Stimulated activated CD8-positive, alpha-beta memory T cell treated with anti-CD3 and anti-CD28 coated beads, Interleukin-12 subunit alpha, Interleukin-12 subunit beta, amount 100 ng/mL, for 4 hours (primary cell): ENCODE results near the gene RACGAP1.
"Not testable (repeated sequence)": the region's sequence is repeated elsewhere in the genome, so short reads cannot be mapped to it uniquely, and the experiment has no call there.

Experiments used
- DNase-seq: peaks from one replicate; pipeline ENCODE4 v3.0.0-alpha.2; 2020; ENCODE audit warnings: low read depth

Gene RACGAP1

DNA sequence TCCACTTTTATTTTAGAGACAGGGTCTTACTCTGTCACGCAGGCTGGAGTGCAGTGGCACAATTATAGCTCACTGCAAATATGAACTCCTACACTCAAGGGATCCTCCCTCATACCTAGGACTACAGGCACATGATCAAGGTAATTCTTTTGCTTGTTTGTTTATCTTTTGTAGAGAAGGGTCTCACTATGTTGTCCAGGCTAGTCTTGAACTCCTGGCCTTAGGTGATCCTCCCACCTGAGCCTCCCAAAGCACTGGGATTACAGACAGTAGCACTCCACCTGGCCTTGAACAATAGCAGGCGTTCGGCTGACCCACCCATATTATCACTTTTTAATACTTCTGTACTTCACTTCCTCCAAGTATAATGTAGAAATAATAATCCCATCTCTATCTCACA, 1.4 kb upstream of the RACGAP1 start:
- DNase-seq = no peak

DNA sequence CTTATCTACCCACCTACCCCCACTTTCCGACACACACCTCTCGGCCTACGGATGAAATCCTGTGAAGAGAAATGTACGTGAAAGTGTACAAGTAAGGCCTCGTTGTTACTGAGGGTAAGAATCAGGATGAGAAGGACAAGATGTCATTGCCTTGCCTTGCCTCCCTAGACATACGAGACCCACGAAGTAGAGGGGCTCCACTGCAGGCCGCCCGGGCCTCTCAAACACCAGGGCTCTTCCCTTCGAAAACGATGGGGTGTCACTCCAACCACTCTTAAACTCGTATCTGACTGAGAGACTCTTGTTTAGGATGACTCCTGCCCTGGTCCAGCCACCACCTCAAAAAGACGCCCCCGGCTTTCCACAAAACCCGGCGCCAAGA, 498 bp downstream of the RACGAP1 start:
- no peak for DNase-seq

DNA sequence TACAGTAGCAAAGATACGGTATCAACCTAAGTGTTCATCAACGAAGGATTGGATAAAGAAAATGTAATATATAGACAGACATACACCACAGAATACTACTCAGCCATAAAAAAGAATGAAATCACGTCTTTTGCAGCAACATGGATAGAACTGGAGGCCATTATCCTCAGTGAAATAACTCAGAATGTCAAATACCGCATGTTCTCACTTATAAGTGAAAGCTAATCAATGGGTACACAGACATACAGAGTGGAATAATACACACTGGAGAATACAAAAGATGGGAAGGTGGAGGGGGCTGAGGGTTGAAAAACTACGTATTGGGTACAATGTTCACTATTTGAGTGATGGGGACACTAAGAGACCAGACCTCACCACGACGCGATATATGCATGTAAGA, 1.1 kb downstream of the RACGAP1 start:
- DNase-seq = no peak

DNA sequence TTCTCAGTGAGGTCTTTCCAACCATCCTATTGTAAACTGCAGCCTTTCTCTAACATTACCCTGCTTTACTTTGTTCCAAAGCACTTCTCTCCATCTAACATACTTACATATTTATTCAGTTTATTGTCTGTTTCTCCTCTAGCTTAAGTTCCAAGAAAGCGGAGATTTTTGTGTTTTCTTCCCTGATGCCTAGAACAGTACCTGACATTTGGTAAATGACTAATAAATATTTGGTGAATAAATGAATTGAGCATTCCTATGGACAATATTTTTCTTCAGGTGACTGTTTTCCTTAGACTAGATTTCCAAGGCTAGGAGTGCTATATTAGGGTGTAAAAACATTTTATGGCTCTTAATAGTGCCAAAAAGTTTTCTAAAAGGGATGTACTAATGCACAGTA, 2.4 kb downstream of the RACGAP1 start:
- DNase-seq = no peak

DNA sequence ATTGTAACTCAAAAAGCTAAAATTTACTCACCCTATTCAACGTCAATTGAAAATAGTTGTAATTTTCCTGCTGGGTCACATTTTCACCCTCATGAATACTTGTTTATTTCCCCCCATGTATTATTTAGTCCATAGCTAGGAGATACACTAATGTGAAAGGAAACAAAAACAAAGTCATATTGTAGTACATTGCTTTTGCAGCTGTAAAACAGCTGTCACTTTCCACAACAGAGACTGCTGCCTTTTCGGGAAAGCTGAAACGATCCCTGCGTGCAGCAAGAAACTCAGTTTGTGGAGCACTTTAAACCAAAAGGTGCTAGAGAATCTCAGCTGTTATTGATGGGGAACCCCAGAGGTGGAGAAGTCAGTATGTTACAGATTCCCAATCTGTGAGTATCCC, 4.3 kb downstream of the RACGAP1 start:
- DNase-seq = no peak

DNA sequence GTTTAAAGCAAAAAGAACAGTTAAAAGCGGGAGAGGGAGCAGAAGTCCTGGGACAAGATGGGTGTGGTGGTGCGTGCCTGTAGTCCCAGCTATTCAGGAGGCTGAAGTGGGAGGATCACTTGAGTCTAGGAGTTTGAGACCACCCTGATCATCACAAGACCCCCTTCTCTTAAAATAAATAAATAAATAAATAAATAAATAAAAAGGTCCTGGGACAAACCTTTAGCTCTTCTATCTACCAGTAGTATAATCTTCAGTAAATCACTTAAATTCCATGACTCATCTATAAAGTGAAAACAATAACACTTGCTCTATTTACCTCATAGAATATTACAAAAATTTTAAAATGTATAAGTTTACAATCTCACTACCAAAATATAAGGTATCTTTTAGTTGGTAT, 5.8 kb downstream of the RACGAP1 start:
- DNase-seq = no peak

DNA sequence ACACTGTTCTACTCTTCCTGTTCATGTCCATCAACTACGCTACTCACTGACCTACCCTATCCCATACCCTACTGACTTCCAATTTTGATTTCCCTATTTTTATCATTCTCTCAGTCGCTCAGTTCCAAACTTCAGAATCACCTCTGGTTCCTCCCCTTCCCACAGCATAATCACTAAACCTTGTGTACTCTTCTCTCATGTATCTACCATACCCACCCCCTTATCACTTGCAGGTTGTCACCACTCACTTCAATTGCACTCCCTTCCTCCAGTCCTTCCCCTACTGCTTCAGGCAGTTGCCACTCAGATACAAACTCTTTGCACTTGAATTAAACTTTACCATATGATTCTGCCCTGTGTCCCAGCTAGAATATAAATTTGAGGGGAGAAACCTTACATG, 6.3 kb downstream of the RACGAP1 start:
- DNase-seq = no peak

DNA sequence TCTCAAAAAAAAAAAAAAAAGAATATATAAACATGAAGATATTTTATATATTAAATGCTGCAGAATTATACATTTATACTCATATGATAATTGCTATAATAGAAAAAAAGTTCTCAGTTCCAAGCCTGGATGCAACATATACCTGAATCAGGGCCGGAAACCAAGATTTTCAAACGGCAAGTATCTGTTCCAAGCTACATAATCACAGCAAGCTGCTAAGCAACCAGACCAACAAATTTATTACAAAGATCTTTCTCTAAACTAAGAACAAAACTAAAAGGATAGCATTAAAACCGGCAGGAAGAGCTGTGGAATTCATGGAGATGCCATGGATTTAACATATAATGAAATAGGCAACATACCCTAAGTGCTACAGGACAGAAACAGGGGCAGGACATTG, 7.1 kb downstream of the RACGAP1 start:
- no peak for DNase-seq

DNA sequence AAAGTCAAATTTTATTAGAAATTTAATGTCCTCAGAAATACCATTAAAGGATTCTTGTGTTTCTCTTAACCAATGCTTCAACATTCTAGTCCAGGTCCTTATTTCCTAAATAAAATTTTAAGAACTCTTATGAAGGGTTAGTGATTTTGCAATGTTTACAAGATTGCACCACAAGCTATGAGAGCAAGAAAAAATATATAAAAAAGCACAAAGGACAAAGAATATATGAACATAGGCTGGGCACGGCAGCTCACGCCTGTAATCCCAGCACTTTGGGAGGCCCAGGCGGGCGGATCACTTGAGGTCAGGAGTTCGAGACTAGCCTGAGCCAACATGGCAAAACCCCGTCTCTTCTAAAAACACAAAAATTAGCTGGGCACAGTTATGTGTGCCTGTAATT, 7.7 kb downstream of the RACGAP1 start:
- DNase-seq = no peak

DNA sequence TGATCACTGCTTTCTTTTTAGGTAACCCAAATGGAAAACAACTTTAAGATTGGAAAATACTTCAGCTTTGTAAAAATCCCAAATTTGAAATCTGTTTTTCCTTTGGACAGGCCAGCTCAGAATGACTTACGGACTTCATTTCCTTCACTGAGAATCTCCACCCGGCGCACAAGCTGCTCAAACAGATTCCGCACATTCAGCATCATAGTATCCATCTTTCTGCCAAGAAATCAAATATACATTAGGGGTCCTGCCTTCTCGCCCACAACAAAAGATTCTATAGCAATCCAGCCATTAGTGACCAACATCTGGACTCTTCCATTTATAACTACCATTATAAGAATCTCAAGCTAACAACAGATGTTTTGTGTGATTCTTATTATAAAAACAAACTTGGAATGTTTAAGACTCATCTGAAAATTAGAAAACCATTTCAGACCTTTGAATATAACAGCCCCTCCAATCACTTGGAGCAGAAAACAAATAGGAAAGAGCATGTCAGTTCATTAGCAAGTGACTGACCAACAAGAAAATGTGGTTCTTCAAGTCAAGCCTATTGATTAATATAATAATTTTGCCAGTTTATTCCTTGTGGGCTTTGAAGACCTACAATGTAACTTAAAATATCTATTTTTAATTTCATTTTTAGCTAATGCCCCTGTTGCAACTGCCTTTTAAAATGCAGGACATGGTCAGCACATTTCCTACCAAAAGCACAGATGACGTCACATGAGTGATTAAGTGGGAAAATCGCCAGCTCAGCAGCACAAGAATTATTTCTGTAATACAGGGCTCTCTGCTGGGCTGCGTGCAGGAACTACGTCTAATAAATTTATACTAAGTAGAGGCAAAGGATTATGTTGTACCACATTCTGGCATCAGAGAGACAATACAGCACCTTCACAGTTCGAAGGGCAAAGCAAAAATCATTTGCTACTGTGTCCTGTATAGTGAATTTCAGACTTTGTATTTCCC, 8.5 kb downstream of the RACGAP1 start:
- DNase-seq = no peak

DNA sequence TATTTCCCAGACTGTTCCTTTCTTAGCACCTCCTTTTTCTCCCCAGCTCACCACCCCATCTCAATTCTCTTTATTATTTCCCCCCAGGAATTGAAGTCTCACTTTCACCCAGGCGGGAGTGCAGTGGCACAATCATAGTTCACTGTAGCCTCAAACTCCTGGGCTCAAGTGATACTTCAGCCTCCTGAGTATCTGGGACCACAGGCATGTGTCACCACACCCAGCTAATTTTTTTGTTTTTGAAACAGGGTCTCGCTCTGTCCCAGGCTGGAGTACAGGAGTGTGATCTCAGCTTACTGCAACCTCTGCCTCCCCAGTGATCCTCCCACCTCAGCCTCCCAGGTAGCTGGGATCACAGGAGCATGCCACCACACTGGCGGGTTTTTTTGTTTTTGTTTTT, 11.0 kb downstream of the RACGAP1 start:
- DNase-seq = no peak

DNA sequence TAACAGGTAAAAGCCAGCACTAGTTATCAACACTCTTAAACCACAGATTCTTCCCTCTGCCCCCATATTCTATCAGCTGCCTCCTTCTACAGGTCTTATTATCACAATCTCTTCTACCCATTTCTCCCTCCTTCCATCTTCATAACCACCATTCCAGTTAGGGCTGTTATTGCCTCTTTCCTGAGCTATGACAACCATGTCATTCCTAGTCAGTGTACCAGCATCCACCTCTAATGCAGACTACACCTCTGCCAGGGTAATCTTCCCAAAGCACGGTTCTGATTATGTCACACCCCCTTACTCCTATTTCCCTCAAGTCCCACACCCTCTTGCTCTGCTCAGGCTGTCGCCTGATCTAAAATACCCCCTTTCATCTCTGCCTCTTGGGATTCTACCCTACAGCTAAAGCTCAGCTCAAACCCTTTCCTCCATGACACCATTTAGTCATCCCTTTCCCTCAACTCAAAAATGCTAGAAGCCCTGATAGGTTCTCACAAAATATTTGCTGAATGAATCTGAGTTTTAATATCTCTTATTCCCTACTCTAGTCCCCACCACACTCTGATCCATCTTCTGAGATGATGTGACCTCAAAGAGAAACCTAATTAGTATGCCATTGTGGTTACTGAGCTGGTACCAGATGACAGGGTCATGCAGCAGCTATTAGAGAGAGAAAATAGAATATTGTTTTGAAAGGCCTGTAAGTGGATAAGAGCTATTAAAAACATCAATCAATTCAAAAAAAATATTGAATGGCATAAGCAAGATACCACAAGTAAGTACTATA, 11.7 kb downstream of the RACGAP1 start:
- DNase-seq = no peak

DNA sequence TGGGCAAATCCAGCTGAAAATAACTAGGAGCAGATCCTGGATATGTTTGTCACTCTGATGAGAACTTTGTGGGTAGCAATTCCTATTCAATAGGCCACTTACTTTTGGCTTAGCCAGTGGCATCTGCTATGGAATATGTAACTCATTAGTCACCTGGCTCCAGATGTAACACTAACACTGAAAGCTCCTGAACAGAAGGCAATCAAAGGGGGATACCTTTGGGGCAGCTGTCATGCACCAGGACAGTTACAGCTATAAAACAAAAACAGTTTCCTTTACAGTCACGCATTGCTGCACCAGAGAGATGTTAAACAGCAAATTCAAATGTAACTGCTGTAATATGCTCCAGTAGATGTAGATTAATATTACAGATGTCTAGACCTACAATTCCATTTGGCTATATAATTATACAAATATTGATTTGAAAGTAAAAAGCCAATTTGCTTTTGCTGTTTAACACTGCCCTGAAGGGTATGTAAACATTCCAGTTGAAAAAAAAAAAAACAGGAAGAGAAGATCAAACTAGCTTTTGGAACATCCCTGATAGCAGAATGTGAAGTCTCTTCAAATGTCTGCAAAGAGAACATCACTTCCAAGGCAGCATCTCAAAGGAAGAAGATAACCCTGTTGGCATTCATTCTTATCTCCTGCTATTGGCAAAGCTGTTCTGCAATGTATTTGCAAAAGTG, 18.4 kb downstream of the RACGAP1 start:
- no peak for DNase-seq

DNA sequence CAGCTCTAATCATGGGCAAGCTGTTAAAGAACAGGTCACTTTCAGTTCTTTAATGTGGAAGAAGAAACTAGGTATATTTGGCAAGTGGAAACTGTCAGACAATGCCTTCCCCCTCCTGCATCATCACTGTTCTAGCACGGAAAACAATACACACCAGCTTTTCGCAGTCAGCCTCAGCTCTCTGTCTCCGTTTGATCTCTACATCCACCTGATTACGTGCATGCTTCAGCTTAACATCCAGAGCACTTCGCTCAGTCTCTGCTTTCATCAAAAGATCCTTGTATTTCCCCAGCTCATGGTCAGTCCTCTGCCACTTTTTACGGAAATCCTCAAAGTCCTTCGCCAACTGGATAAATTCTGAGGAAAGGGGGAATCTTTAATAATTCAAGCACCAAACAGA, 19.0 kb downstream of the RACGAP1 start:
- no peak for DNase-seq

DNA sequence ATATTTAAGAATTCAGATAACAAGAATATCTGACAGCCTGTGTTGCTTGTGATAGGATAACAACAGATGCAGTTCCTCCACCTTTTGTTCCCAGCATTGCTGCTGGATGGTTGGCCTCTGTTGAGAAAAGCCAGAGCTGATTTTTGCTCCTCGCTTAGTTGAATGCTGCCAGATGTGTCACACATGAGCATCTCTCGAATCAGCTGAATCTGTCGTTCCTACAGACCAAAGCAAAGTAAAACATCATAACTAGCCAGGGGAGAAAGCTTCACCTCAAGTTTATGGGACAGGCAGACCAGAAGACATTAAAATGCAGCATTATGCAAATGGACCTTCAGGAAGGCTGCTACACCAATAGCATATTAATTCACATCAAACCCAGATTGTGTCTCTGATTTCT, 20.1 kb downstream of the RACGAP1 start:
- no peak for DNase-seq

DNA sequence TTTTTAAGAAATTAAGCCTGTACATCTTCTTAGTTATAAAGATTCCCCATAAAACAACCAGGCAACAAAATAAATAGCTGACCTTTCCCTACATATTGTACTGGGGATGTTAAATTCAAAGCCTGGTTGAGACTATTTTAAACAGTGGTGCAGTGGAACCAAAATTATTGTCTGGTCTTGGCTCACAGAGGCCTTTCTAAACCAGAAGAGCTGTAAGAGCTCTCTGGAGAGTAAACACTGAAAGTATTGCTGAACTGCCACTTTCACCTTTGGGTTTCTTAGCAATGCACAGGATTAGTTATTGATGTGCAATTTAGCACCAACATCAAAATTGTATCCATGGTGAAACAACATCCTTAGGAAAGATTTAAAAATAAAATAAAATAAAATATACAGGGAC, 20.6 kb downstream of the RACGAP1 start:
- no peak for DNase-seq

DNA sequence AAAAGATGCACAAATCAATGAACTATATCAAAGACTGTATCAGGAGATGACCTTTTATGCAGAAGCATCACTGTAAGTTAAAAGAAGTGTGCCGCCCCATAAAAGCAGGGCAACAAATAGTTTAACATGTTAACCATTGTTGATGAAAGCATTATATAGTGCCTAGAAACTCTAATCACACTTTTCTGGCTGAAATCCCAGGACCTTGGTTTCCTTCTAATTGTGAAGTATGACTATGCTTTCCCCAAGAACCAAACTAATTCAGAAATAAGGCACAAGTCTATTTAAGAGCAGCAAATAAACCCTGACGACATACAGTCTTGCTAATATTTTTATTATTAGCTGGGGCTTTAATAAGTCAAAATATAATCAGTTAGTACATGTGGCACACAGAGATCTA, 21.7 kb downstream of the RACGAP1 start:
- no peak for DNase-seq

DNA sequence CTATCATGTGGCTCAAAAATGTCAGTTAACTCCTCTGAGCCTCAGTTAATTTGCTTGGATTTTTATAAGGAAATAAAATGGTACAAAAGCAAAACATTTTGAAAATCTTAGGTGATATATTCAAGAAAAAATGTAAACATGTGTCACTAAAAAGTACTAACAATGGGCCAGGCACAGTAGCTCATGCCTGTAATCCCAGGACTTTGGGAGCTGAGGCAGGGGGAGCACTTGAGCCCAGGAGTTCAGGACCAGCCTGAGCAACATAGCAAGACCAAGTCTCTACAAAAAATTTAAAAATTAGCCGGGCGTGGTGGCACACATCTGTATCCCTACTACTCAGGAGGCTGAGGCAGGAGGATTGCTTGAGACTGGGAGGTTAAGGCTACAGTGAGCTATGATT, 26.8 kb downstream of the RACGAP1 start:
- DNase-seq = no peak

DNA sequence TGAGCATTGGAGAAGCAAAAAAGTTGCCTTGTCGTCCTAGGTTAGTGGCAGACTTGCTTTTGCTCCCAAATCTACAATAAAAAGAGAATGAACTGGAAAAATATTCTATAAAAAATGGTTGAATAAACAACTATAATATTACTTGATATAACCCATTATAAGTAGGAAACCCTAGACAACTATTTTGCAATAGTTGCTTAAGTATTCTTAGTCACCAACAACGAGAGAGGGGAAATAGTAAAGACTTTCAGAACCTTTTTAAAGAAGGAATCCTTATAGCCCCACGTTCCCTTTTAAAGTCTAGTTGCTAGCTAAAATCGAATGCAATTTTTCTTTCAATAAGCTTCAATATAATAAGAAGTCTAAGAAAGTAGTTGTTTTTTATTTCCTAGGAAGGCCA, 35.0 kb downstream of the RACGAP1 start:
- DNase-seq = no peak

DNA sequence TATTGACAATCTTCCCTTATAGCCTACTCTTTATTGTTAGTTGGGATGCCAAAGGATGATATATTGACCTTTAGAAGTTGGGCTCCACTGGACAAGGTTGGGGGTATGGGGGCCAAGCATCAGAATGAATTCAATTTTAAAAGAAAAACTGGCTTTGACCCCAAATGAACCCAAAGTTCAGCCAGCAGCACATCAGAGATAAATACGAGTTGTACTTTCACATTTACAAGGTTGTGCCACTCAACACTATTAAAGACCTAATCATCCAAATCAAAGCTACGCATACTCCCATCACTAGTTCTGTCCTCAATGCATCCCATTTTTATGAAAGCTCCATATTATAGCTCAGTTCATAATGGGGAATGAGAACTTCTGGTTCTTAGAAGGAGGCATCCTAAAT, 35.9 kb downstream of the RACGAP1 start:
- not testable (repeated sequence) for DNase-seq

DNA sequence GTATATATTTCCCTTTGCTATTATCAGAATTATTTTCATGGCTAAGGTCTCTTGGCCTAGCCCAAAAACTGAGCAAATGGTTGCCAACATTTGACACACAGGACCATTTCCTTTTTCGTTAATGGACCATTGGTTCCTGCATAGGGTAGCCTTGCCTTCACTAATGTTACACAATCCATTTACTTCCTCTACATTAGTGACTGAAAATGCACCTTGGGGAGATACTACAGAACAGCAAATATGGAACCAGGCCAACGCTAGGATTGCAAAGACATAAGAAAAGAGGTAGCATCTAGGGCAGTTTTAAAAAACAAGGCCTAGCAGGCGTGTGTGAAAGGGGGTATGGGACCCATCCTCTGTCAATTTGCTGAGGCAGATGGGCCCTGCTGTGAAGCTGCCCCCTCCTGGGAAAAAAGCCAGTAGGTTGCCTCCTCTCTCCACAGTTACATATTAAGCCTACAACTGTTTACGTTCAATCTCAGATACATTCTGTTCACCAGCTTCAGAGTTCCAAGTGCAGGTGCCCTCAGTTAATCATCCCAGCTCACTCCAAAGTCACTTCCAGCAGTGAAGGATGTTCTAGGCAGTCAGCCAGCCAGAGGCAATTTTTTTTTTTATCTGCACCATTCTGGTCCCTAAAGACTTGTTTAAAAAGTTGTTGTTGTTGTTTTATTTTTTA, 37.5 kb downstream of the RACGAP1 start:
- no peak for DNase-seq

DNA sequence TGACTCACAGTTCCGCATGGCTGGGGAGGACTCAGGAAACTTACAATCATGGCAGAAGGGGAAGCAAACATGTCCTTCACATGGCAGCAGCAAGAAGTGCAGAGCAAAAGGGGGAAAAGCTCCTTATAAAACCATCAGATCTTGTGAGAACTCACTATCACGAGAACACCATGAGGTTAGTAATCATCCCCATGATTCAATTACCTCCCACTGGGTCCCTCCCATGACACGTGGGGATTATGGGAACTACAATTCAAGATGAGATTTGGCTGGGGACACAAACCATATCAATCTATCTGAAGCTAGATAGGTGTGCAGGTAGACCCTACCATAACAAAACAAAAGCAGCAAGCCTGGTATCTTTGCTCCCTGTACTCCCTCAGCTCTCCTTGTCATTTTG, 38.8 kb downstream of the RACGAP1 start:
- not testable (repeated sequence) for DNase-seq
